GM10248 (cell line): ENCODE measurements around the gene ALOX5.

Experiments
- CTCF ChIA-PET: fragments of 300-600 bp; sonication (Branson Sonifier 250); formaldehyde crosslinking; extraction: SDS; loops from one replicate; lab custom pipeline; 2021; ENCODE audit warnings: antibody characterized with exemption; lab: Yijun Ruan, JAX
- POLR2A ChIA-PET: fragments of 350-650 bp; sonication (Branson Sonifier 250); formaldehyde crosslinking; extraction: SDS; loops from one replicate; lab custom pipeline; 2020; ENCODE audit warnings: antibody characterized with exemption; lab: Yijun Ruan, JAX
- DNase-seq: peaks from one replicate; pipeline ENCODE4 v3.0.0; 2012; ENCODE audit errors: extremely low spot score
- CTCF ChIP-seq: IDR thresholded peaks from 2 replicates; pipeline ENCODE4 v1.5.1; 2012; ENCODE audit warnings: mild to moderate bottlenecking, low read depth; ENCODE audit errors: extremely low read depth, missing control alignments, control extremely low read depth

ALOX5 gene

DNA sequence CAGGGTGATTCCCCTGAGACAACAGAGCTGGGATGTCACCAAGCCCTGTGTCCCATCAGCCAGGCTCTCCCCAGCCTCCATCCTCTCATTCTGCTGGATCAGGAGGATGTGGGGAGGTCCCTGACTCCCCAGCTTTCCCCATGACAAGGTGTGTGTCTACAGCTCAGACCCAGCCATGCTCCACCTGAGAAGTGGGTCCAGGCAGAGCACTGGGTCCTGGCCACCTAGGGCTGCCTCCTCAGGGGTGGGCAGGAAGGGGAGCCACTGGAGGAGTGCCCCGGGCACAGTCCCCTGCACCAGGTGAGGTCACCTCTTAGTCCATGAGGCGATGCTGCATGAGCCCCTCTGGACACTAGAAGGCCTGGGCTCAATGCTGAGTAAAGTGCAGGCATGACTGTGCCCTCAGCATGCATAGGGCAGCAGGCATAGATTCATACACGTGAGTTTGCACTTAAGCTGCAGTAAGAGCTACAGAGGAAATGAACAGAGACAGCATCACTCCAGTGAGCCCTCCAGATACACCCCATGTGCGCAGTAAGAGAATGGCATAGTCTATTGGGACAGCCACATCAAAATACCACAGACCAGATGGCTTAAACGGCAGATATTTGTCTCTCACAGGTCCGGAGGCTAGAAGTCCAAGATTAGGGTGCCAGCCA is 48.3 kb downstream of the ALOX5 start:
- POLR2A ChIA-PET: no interaction called here
- CTCF ChIA-PET: interaction anchor here (1.2 to 1.3 kb wide), 3 partner anchors 11 to 172 kb away, joined by 3 to 6 read pairs (median 4); no protein-coding TSS in a partner anchor
- no peak for TF ChIP-seq CTCF
- DNase-seq: no peak

DNA sequence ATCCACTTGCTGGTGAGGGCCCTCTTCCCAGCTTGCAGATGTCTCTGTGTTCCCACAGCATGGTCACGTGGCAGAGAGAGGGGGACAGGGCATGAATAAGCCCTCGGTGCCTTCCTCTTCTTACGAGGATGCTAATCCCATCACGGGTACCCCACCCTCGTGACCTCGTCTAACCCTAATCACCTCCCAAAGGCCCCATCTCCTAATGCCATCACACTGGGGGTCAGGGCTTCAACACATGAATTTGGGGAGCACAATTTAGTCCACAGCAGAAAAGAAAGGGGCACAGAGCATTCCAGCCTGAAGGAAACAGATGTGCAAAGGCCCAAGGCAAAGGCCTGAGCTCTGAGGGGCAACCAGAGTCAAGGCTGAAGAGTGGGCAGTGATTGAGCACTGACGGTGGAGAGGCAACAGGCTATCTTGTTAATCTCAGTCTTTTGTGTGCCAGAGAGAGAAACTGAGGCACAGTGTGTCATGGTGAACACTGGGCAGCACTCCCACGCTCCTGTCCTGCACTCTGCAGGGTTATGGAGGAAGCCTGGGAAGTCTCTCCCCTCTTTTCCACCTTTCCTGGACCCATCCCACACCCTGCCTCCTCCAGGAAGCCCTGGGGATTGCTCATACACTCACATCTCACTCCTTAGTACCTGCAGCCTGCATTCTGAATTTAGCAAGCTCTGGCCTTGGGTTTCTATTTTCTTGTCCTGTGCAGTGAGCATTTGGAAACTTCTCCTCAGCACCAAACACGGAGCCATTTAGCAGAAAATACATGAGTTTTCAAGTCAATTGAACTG is 49.0 kb downstream of the ALOX5 start:
- DNase-seq: no peak
- no peak for TF ChIP-seq CTCF
- ChIA-PET CTCF (interaction anchor here (1.3 to 1.4 kb wide), 2 partner anchors 10 to 15 kb away, joined by 5 to 6 read pairs; no protein-coding TSS in a partner anchor), POLR2A (no interaction called here)

- DNase-seq: no peak
- ChIA-PET POLR2A (no interaction called here), CTCF (interaction anchor here (1.4 kb wide), 1 partner anchor 14 kb away, joined by 5 read pairs; no protein-coding TSS in a partner anchor)
- no peak for TF ChIP-seq CTCF
Observed at GRCh38 chr10:45423976-45424499, 50.0 kb downstream of the ALOX5 start.

DNA sequence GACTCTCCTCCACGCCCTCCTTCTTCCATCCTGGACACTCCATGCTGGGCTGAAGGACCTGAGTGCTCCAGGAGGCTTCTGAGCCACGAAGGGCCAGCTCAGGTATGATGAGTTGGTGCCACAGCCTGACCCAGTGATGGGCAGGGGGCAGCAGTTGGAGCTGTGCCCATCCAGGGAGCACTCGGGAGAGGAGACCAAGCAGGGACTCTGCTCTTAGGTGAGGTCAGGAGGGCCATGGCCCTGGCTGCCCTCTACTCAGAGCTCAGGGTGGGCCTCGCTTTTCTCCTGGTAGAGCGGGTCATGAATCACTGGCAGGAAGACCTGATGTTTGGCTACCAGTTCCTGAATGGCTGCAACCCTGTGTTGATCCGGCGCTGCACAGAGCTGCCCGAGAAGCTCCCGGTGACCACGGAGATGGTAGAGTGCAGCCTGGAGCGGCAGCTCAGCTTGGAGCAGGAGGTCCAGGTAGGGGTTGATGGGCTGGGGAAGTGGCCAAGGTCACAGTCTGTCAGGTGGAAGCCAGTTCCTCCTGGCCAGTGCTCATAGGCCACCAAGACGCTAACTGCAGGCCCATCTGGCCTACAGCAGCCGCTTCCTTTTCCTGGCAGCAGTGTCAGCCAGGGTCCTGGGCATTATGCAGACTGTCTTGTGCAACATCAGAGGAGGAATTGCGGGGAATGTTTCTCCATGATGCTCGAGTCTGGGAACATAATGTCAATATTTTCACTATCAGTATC is 50.8 kb downstream of the ALOX5 start:
- DNase-seq: no peak
- no peak for TF ChIP-seq CTCF
- ChIA-PET POLR2A (no interaction called here), CTCF (no interaction called here)

GRCh38 chr10:45425621-45426563 is 51.9 kb downstream of the ALOX5 start:
- ChIA-PET POLR2A (no interaction called here), CTCF (interaction anchor here (1.4 kb wide), 1 partner anchor 39 kb away, joined by 5 read pairs; no protein-coding TSS in a partner anchor)
- DNase-seq: no peak
- TF ChIP-seq CTCF: no peak
